B cell (primary cell): Measurements from ENCODE around the gene CCDC9.

ENCODE experiments used
- CTCF ChIP-seq: fragments of 200-600 bp; IDR thresholded peaks from one replicate; pipeline ENCODE4 v1.8.0; 2022; ENCODE audit warnings: antibody characterized with exemption, mild to moderate bottlenecking
- EZH2 ChIP-seq: IDR thresholded peaks from 2 replicates; pipeline ENCODE4 v1.6.1; 2012; ENCODE audit warnings: borderline replicate concordance, low read depth, mild to moderate bottlenecking, moderate library complexity, low read length; ENCODE audit not compliant: insufficient read depth, poor library complexity, severe bottlenecking

- no peak for TF ChIP-seq EZH2
- no peak for TF ChIP-seq CTCF
Measured at GRCh38 chr19:47241919-47242577, 14.3 kb upstream of the CCDC9 start.
